Measurements from ENCODE around the gene TLR6. TPM values are rescaled to one million over a fixed set of nuclear protein-coding genes. Genes with fewer than 3 reads are reported as not detected.

The TLR6 gene
- total RNA-seq, 4 donors from 2014 or later: 4.6 to 9.6 (median 7.1) TPM

DNA sequence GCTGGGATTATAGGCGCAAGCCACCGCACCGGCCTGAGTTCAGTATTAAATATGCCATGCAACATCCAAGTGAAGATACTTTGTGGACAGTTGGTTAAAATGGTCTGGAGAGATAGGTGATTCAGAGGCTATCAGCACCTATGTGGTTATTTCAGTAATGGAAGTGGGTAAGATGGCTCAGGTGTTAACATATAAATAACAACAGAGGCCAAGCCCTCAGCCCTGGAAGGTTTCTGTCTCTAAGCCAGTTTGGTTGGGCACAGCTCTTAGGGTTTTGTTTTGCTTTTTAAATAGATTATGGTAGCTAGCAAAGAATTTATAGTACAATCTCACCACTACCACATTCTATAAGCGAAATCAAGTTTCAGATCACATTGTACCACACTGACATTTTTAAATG lies 27.6 kb upstream of the TLR6 start:
- TF ChIP-seq, protein P1, sequence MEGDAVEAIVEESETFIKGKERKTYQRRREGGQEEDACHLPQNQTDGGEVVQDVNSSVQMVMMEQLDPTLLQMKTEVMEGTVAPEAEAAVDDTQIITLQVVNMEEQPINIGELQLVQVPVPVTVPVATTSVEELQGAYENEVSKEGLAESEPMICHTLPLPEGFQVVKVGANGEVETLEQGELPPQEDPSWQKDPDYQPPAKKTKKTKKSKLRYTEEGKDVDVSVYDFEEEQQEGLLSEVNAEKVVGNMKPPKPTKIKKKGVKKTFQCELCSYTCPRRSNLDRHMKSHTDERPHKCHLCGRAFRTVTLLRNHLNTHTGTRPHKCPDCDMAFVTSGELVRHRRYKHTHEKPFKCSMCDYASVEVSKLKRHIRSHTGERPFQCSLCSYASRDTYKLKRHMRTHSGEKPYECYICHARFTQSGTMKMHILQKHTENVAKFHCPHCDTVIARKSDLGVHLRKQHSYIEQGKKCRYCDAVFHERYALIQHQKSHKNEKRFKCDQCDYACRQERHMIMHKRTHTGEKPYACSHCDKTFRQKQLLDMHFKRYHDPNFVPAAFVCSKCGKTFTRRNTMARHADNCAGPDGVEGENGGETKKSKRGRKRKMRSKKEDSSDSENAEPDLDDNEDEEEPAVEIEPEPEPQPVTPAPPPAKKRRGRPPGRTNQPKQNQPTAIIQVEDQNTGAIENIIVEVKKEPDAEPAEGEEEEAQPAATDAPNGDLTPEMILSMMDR (IDR thresholded peaks at IDR 0.05): no peak
- DNase-seq (ENCODE audit: low spot score): no peak
- ATAC-seq (ENCODE audit: low FRiP score): no peak

DNA sequence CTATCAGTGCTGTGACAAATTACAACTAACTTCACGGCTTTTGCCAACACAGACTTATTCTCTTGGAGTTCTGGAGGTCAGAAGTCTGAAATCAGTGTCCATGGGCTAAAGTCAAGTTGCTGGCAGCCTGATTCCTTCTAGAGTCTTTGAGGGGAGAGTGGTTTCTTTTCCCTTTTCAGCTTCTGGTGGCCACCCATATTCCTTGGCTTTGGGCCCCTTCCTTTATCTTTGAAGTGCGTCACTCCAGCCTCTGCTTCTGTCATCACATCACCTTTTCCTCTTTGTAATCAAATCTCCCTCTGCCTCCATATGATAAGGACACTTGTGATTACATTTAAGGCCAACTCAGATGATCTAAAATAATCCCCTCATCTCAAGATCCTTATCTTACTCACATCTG lies 20.0 kb upstream of the TLR6 start:
- TF ChIP-seq, protein P1 (IDR thresholded peaks at IDR 0.05): no peak
- DNase-seq (ENCODE audit: low spot score) (no peak), ATAC-seq (ENCODE audit: low FRiP score) (no peak)

DNA sequence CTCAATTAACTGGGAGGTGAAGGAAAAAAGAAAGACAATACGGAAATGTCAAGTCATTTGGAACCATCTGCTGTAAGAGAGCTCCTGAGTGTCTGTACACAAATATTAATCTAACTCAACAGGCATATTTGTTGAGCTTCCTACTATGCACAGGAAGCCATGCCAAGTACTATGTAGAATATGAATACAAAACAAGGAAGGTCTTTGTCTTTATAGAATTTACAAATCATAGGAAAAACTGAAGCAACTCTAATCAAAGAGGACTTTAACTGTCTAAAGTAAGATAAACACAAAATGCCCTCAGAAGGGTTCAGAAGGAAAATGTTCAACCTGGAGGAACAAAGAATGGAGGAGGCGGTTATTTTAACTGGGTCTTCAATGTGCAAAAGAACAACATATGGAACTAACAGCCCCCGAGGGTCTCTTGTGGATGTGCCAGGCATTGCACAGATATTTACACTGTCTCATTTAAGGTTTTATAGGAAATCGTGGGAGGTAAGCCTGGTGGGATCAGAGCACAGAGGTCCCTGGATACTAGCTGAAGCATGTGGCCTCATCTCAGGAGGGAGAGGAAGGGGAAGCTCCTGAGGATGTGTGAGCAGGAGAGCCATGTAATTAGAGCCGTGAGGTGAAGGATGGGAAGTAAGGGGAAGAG lies 16.8 kb upstream of the TLR6 start:
- TF ChIP-seq, protein P1 (IDR thresholded peaks at IDR 0.05): no peak
- ATAC-seq (ENCODE audit: low FRiP score) (no peak), DNase-seq (ENCODE audit: low spot score) (no peak)

DNA sequence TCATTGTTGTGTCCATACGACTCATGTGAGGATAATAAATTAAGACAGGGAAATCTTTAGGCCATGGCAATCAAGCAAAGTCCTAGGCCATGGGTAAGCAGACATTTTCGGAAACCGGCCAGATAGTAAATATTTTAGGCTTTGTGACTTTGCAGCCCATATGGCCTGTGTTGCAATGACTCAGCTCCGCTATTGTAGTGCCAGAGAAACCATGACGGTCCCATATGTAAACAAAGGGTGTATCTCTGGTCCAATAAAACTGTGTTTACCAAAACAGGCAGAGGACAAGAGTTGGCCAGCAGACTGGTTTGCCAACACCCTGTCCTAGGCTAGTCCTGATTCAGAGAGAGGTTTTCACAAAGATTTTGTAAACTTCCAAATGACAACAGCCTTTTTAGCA lies 16.0 kb upstream of the TLR6 start:
- TF ChIP-seq, protein P1 (IDR thresholded peaks at IDR 0.05): no peak
- no peak for DNase-seq (ENCODE audit: low spot score)
- no peak for ATAC-seq (ENCODE audit: low FRiP score)

- DNase-seq (ENCODE audit: low spot score): no peak
- no peak for ATAC-seq (ENCODE audit: low FRiP score)
- TF ChIP-seq, protein P1 (IDR thresholded peaks at IDR 0.05): no peak
Observed at GRCh38 chr4:38871593-38871992, 15.0 kb upstream of the TLR6 start.

- TF ChIP-seq, protein P1 (IDR thresholded peaks at IDR 0.05): no peak
- DNase-seq (ENCODE audit: low spot score) (no peak), ATAC-seq (ENCODE audit: low FRiP score) (no peak)
Observed at GRCh38 chr4:38870098-38870808, 13.6 kb upstream of the TLR6 start.

- no peak for ATAC-seq (ENCODE audit: low FRiP score)
- no peak for DNase-seq (ENCODE audit: low spot score)
- TF ChIP-seq, protein P1 (IDR thresholded peaks at IDR 0.05): no peak
Observed at GRCh38 chr4:38869511-38869910, 12.9 kb upstream of the TLR6 start.
